Measurements from ENCODE around the gene TNFRSF18. TPM values are rescaled to one million over a fixed set of nuclear protein-coding genes. Genes with fewer than 3 reads are reported as not detected.

Gene TNFRSF18
- total and polyA plus RNA-seq, 7 experiments from 2014 or later = 0.32 to 81.7 (median 7.6) TPM; not detected in 3

- Histone ChIP-seq H3K27me3 (ENCODE audit: control insufficient read depth in 2 of 2, insufficient read depth in 2 of 2, low read length in 2 of 2) (no peaks in the 10 kb centered on the region), H3K27ac (ENCODE audit: low read depth, low read length) (no peak overlapping the region), H3K9me3 (ENCODE audit: control insufficient read depth in 2 of 3, low read length in 3 of 3) (no peaks in the 10 kb centered on the region), H3K4me3 (ENCODE audit: low read length) (no peak overlapping the region), H3K36me3 (ENCODE audit: control insufficient read depth in 2 of 3, insufficient read depth in 3 of 3, low read length in 3 of 3) (no peaks in the 10 kb centered on the region), H3K4me1 (ENCODE audit: control insufficient read depth in 2 of 2, insufficient read depth in 2 of 2, low read length in 2 of 2) (no peaks in the 10 kb centered on the region)
- no peak overlapping the region for H3K4me3 Mint-ChIP-seq
- DNase-seq (no peak), ATAC-seq (no peak)
- H3K27ac Mint-ChIP-seq = no peak overlapping the region
- peaks cover 0 to 19% (median 5%) of the 10 kb centered on the region in 5 donors for H3K36me3 Mint-ChIP-seq
- peaks cover 0 to 2% (median 0%) of the 10 kb centered on the region in 7 donors for H3K4me1 Mint-ChIP-seq
- ChIA-PET CTCF (no interaction called here), POLR2A (no interaction called here)
- intact Hi-C loops (cut with micrococcal nuclease) = no loop called here
- peaks cover 0 to 18% (median 0%) of the 10 kb centered on the region in 5 donors for H3K27me3 Mint-ChIP-seq
- peaks cover 5 to 25% (median 15%) of the 10 kb centered on the region in 11 donors for H3K9me3 Mint-ChIP-seq
Observed at GRCh38 chr1:1191734-1192133, 14.7 kb downstream of the TNFRSF18 start.

GRCh38 chr1:1189111-1189510 is 17.3 kb downstream of the TNFRSF18 start:
- H3K27me3 ChIP-seq (ENCODE audit: control insufficient read depth in 2 of 2, insufficient read depth in 2 of 2, low read length in 2 of 2) = no peaks in the 10 kb centered on the region
- ATAC-seq (no peak), DNase-seq (no peak)
- H3K9me3 ChIP-seq (ENCODE audit: control insufficient read depth in 2 of 3, low read length in 3 of 3) = no peaks in the 10 kb centered on the region
- H3K4me1 Mint-ChIP-seq = peaks cover 0 to 2% (median 0%) of the 10 kb centered on the region in 7 donors
- no peaks in the 10 kb centered on the region for H3K4me1 ChIP-seq (ENCODE audit: control insufficient read depth in 2 of 2, insufficient read depth in 2 of 2, low read length in 2 of 2)
- H3K4me3 ChIP-seq (ENCODE audit: low read length) = no peak overlapping the region
- peaks cover 0 to 20% (median 0%) of the 10 kb centered on the region in 5 donors for H3K27me3 Mint-ChIP-seq
- POLR2A ChIA-PET = no interaction called here
- intact Hi-C loops (cut with micrococcal nuclease) = no loop called here
- H3K36me3 ChIP-seq (ENCODE audit: control insufficient read depth in 2 of 3, insufficient read depth in 3 of 3, low read length in 3 of 3) = no peaks in the 10 kb centered on the region
- H3K4me3 Mint-ChIP-seq = no peak overlapping the region
- CTCF ChIA-PET = no interaction called here
- peaks cover 4 to 12% (median 6%) of the 10 kb centered on the region in 11 donors for H3K9me3 Mint-ChIP-seq
- H3K27ac ChIP-seq (ENCODE audit: low read depth, low read length) = no peak overlapping the region
- peaks cover 0 to 6% (median 4%) of the 10 kb centered on the region in 5 donors for H3K36me3 Mint-ChIP-seq
- H3K27ac Mint-ChIP-seq = no peak overlapping the region

- Histone ChIP-seq H3K4me3 (ENCODE audit: low read length) (no peak overlapping the region), H3K36me3 (ENCODE audit: control insufficient read depth in 2 of 3, insufficient read depth in 3 of 3, low read length in 3 of 3) (no peaks in the 10 kb centered on the region), H3K4me1 (ENCODE audit: control insufficient read depth in 2 of 2, insufficient read depth in 2 of 2, low read length in 2 of 2) (no peaks in the 10 kb centered on the region), H3K27me3 (ENCODE audit: control insufficient read depth in 2 of 2, insufficient read depth in 2 of 2, low read length in 2 of 2) (no peaks in the 10 kb centered on the region), H3K9me3 (ENCODE audit: control insufficient read depth in 2 of 3, low read length in 3 of 3) (no peaks in the 10 kb centered on the region), H3K27ac (ENCODE audit: low read depth, low read length) (no peak overlapping the region)
- DNase-seq (no peak), ATAC-seq (no peak)
- ChIA-PET CTCF (interaction anchor here (0.7 kb wide), 1 partner anchor 978 kb away, joined by 6 read pairs; no protein-coding TSS in a partner anchor), POLR2A (interaction anchor here (0.6 kb wide), 1 partner anchor 35 kb away, joined by 6 read pairs; no protein-coding TSS in a partner anchor)
- Mint-ChIP-seq H3K4me1 (peaks cover 0 to 6% (median 0%) of the 10 kb centered on the region in 7 donors), H3K27me3 (peaks cover 0 to 22% (median 0%) of the 10 kb centered on the region in 5 donors), H3K36me3 (peaks cover 0 to 5% (median 4%) of the 10 kb centered on the region in 5 donors), H3K4me3 (no peak overlapping the region), H3K27ac (no peak overlapping the region), H3K9me3 (peaks cover 4 to 11% (median 6%) of the 10 kb centered on the region in 11 donors)
- intact Hi-C loops (cut with micrococcal nuclease) = no loop called here
Observed at GRCh38 chr1:1187938-1188337, 18.5 kb downstream of the TNFRSF18 start.

GRCh38 chr1:1185101-1185765 is 21.2 kb downstream of the TNFRSF18 start:
- H3K27me3 ChIP-seq (ENCODE audit: control insufficient read depth in 2 of 2, insufficient read depth in 2 of 2, low read length in 2 of 2) = no peaks in the 10 kb centered on the region
- no peak overlapping the region for H3K4me3 ChIP-seq (ENCODE audit: low read length)
- POLR2A ChIA-PET = no interaction called here
- intact Hi-C loops (cut with micrococcal nuclease) = no loop called here
- no peak for ATAC-seq
- Mint-ChIP-seq H3K4me3 (no peak overlapping the region), H3K27ac (no peak overlapping the region), H3K4me1 (peaks cover 0 to 8% (median 3%) of the 10 kb centered on the region in 7 donors), H3K9me3 (peaks cover 0 to 4% (median 0%) of the 10 kb centered on the region in 11 donors), H3K27me3 (peaks cover 0 to 25% (median 5%) of the 10 kb centered on the region in 5 donors), H3K36me3 (no peaks in the 10 kb centered on the region)
- H3K36me3 ChIP-seq (ENCODE audit: control insufficient read depth in 2 of 3, insufficient read depth in 3 of 3, low read length in 3 of 3) = no peaks in the 10 kb centered on the region
- no peaks in the 10 kb centered on the region for H3K4me1 ChIP-seq (ENCODE audit: control insufficient read depth in 2 of 2, insufficient read depth in 2 of 2, low read length in 2 of 2)
- CTCF ChIA-PET = no interaction called here
- no peak overlapping the region for H3K27ac ChIP-seq (ENCODE audit: low read depth, low read length)
- no peak for DNase-seq
- no peaks in the 10 kb centered on the region for H3K9me3 ChIP-seq (ENCODE audit: control insufficient read depth in 2 of 3, low read length in 3 of 3)

GRCh38 chr1:1183833-1184775 is 22.3 kb downstream of the TNFRSF18 start:
- Histone ChIP-seq H3K27me3 (ENCODE audit: control insufficient read depth in 2 of 2, insufficient read depth in 2 of 2, low read length in 2 of 2) (no peaks in the 10 kb centered on the region), H3K4me3 (ENCODE audit: low read length) (no peak overlapping the region), H3K27ac (ENCODE audit: low read depth, low read length) (no peak overlapping the region), H3K9me3 (ENCODE audit: control insufficient read depth in 2 of 3, low read length in 3 of 3) (no peaks in the 10 kb centered on the region), H3K4me1 (ENCODE audit: control insufficient read depth in 2 of 2, insufficient read depth in 2 of 2, low read length in 2 of 2) (no peaks in the 10 kb centered on the region), H3K36me3 (ENCODE audit: control insufficient read depth in 2 of 3, insufficient read depth in 3 of 3, low read length in 3 of 3) (no peaks in the 10 kb centered on the region)
- H3K27ac Mint-ChIP-seq = no peak overlapping the region
- ATAC-seq (no peak), DNase-seq (no peak)
- H3K36me3 Mint-ChIP-seq = no peaks in the 10 kb centered on the region
- ChIA-PET CTCF (no interaction called here), POLR2A (no interaction called here)
- peaks cover 0 to 8% (median 3%) of the 10 kb centered on the region in 7 donors for H3K4me1 Mint-ChIP-seq
- H3K9me3 Mint-ChIP-seq = peaks cover 0 to 4% (median 0%) of the 10 kb centered on the region in 11 donors
- intact Hi-C loops (cut with micrococcal nuclease) = no loop called here
- H3K27me3 Mint-ChIP-seq = peaks cover 0 to 19% (median 5%) of the 10 kb centered on the region in 5 donors
- H3K4me3 Mint-ChIP-seq = peak overlapping the region in 1 of 10 donors; percentile 54

- H3K27ac Mint-ChIP-seq = peak overlapping the region in 1 of 9 donors; percentile 55
- DNase-seq = no peak
- CTCF ChIA-PET = interaction anchor here (0.6 kb wide), 1 partner anchor 61 kb away, joined by 3 read pairs; no protein-coding TSS in a partner anchor
Observed at GRCh38 chr1:1183221-1183747, 23.1 kb downstream of the TNFRSF18 start.

More at GRCh38 chr1:1183221-1183747, 23.1 kb downstream of the TNFRSF18 start:
- H3K9me3 ChIP-seq (ENCODE audit: control insufficient read depth in 2 of 3, low read length in 3 of 3) = no peaks in the 10 kb centered on the region
- H3K4me1 Mint-ChIP-seq = peaks cover 0 to 8% (median 3%) of the 10 kb centered on the region in 7 donors
- H3K27me3 ChIP-seq (ENCODE audit: control insufficient read depth in 2 of 2, insufficient read depth in 2 of 2, low read length in 2 of 2) = no peaks in the 10 kb centered on the region
- H3K27me3 Mint-ChIP-seq = peaks cover 0 to 19% (median 5%) of the 10 kb centered on the region in 5 donors
- no peak overlapping the region for H3K4me3 ChIP-seq (ENCODE audit: low read length)
- no peaks in the 10 kb centered on the region for H3K4me1 ChIP-seq (ENCODE audit: control insufficient read depth in 2 of 2, insufficient read depth in 2 of 2, low read length in 2 of 2)
- H3K27ac ChIP-seq (ENCODE audit: low read depth, low read length) = no peak overlapping the region
- peak overlapping the region in 2 of 10 donors; percentile 1 to 54 for H3K4me3 Mint-ChIP-seq
- no peaks in the 10 kb centered on the region for H3K9me3 Mint-ChIP-seq
- H3K36me3 Mint-ChIP-seq = no peaks in the 10 kb centered on the region
- intact Hi-C loops (cut with micrococcal nuclease) = no loop called here
- POLR2A ChIA-PET = no interaction called here
- H3K36me3 ChIP-seq (ENCODE audit: control insufficient read depth in 2 of 3, insufficient read depth in 3 of 3, low read length in 3 of 3) = no peaks in the 10 kb centered on the region
- ATAC-seq = no peak

Data from naive thymus-derived CD4-positive, alpha-beta T cell (primary cell).